IMR-90 (cell line): ENCODE results near the gene DLG5. TPM values are rescaled to one million over a fixed set of nuclear protein-coding genes. Genes with fewer than 3 reads are reported as not detected.

Source experiments
- ATAC-seq: fragments of 200-7000 bp; cut with Tn5 transposase; 2 replicates; pipeline ENCODE4 v1.9.1; 2020; ENCODE audit warnings: low read depth, mild to moderate bottlenecking, moderate library complexity
- BruUV-seq: library from RNA; stranded (reverse); fragments of 400-500 nt; replicated peaks from 2 replicates; lab custom pipeline; 2021; lab: Mats Ljungman, UMichigan
- CTCF ChIA-PET: fragments of 300-600 bp; formaldehyde crosslinking; extraction: SDS; loops from one replicate; lab custom pipeline; 2021; ENCODE audit warnings: antibody characterized with exemption; lab: Yijun Ruan, JAX
- POLR2A ChIA-PET: fragments of 300-600 bp; sonication (Branson Sonifier 250); formaldehyde crosslinking; loops from one replicate; lab custom pipeline; 2022; ENCODE audit warnings: antibody characterized with exemption; ENCODE audit not compliant: unreplicated experiment; lab: Charles Lee
- DNase-seq: peaks from one replicate; pipeline ENCODE4 v3.0.0; 2013
- H2AFZ ChIP-seq: replicated peaks from 2 replicates; pipeline ENCODE3; 2013; ENCODE audit warnings: low read length, mild to moderate bottlenecking; ENCODE audit not compliant: poor library complexity
- H2AK5ac ChIP-seq: 2 replicates; pipeline ENCODE4 v1.6.1; 2013; ENCODE audit warnings: low read depth, low read length, inconsistent platforms
- H2AK9ac ChIP-seq: replicated peaks from 2 replicates; pipeline ENCODE3; 2013; ENCODE audit warnings: mild to moderate bottlenecking, low read depth, low read length, moderate library complexity; ENCODE audit not compliant: poor library complexity
- H2BK120ac ChIP-seq: 2 replicates; pipeline ENCODE4 v1.6.1; 2013; ENCODE audit warnings: low read depth, low read length, inconsistent platforms
- H2BK15ac ChIP-seq: 3 replicates; pipeline ENCODE4 v1.6.1; 2013; ENCODE audit warnings: low read depth, low read length, inconsistent platforms
- H2BK20ac ChIP-seq: 2 replicates; pipeline ENCODE4 v1.6.1; 2013; ENCODE audit warnings: low read depth, mild to moderate bottlenecking, inconsistent platforms, low read length, moderate library complexity
- H2BK5ac ChIP-seq: 2 replicates; pipeline ENCODE4 v1.6.1; 2013; ENCODE audit warnings: mild to moderate bottlenecking, low read depth, low read length, inconsistent platforms; ENCODE audit not compliant: poor library complexity, severe bottlenecking
- H3K14ac ChIP-seq: replicated peaks from 2 replicates; pipeline ENCODE4 v1.6.1; 2013; ENCODE audit warnings: low read depth, low read length, inconsistent platforms
- H3K18ac ChIP-seq: 2 replicates; pipeline ENCODE4 v1.6.1; 2013; ENCODE audit warnings: low read depth, low read length, control low read depth
- H3K23ac ChIP-seq: 2 replicates; pipeline ENCODE4 v1.6.1; 2013; ENCODE audit warnings: low read depth, low read length, inconsistent platforms
- H3K27ac ChIP-seq: 2 replicates; pipeline ENCODE4 v1.5.1; 2013; ENCODE audit warnings: mild to moderate bottlenecking, control low read depth, low read length; ENCODE audit not compliant: insufficient read depth
- H3K27me3 ChIP-seq: 2 replicates; pipeline ENCODE4 v1.6.1; 2013; ENCODE audit warnings: low read length; ENCODE audit not compliant: control insufficient read depth, insufficient read depth
- H3K36me3 ChIP-seq: 2 replicates; pipeline ENCODE4 v1.6.1; 2013; ENCODE audit warnings: low read length, mixed read lengths; ENCODE audit not compliant: control insufficient read depth, insufficient read depth
- H3K4ac ChIP-seq: 2 replicates; pipeline ENCODE4 v1.6.1; 2013; ENCODE audit warnings: low read depth, low read length, inconsistent platforms
- H3K4me1 ChIP-seq: 2 replicates; pipeline ENCODE4 v1.6.1; 2013; ENCODE audit warnings: low read length, mixed read lengths; ENCODE audit not compliant: control insufficient read depth, insufficient read depth
- H3K4me2 ChIP-seq: 2 replicates; pipeline ENCODE4 v1.6.1; 2013; ENCODE audit warnings: low read depth, mild to moderate bottlenecking, control low read depth, low read length, moderate library complexity
- H3K4me3 ChIP-seq: 2 replicates; pipeline ENCODE4 v1.5.1; 2013; ENCODE audit warnings: low read depth, mild to moderate bottlenecking, control low read depth, low read length, moderate library complexity; ENCODE audit not compliant: insufficient read depth
- H3K56ac ChIP-seq: 2 replicates; pipeline ENCODE4 v1.6.1; 2013; ENCODE audit warnings: low read length, inconsistent platforms; ENCODE audit not compliant: insufficient read depth; ENCODE audit errors: extremely low read depth
- H3K79me1 ChIP-seq, 2 experiments: 2 replicates each; pipeline ENCODE4 v1.6.1; 2013; ENCODE audit warnings: low read length in 2 of 2, inconsistent platforms in 1 of 2, low read depth in 1 of 2
- H3K9ac ChIP-seq: 2 replicates; pipeline ENCODE4 v1.6.1; 2013; ENCODE audit warnings: low read depth, low read length, control low read depth
- H3K9me1 ChIP-seq: 2 replicates; pipeline ENCODE4 v1.6.1; 2013; ENCODE audit warnings: low read length, inconsistent platforms; ENCODE audit not compliant: insufficient read depth
- H3K9me3 ChIP-seq: 2 replicates; pipeline ENCODE4 v1.6.1; 2013; ENCODE audit warnings: low read length; ENCODE audit not compliant: control insufficient read depth, insufficient read depth
- H4K20me1 ChIP-seq: 2 replicates; pipeline ENCODE4 v1.6.1; 2013; ENCODE audit warnings: low read length, inconsistent platforms; ENCODE audit not compliant: insufficient read depth
- H4K5ac ChIP-seq: 2 replicates; pipeline ENCODE4 v1.6.1; 2013; ENCODE audit warnings: mild to moderate bottlenecking, low read depth, low read length, control low read depth
- H4K8ac ChIP-seq, 2 experiments: 2 replicates each; pipeline ENCODE4 v1.6.1; 2013; ENCODE audit warnings: low read depth in 2 of 2, low read length in 2 of 2, control low read depth in 1 of 2, inconsistent platforms in 1 of 2
- H4K91ac ChIP-seq: 2 replicates; pipeline ENCODE4 v1.6.1; 2013; ENCODE audit warnings: low read depth, low read length, inconsistent platforms; ENCODE audit not compliant: insufficient read depth
- BHLHE40 ChIP-seq: fragments of 150-350 bp; IDR thresholded peaks from 2 replicates; pipeline ENCODE4 v1.6.1; 2016; ENCODE audit warnings: mild to moderate bottlenecking, low read depth, low read length
- CEBPB ChIP-seq: IDR thresholded peaks from 2 replicates; pipeline ENCODE4 v1.6.1; 2012; ENCODE audit warnings: low read depth, low read length, improper control_type of control experiment
- CHD1 ChIP-seq: IDR thresholded peaks from 2 replicates; pipeline ENCODE4 v1.6.1; 2012; ENCODE audit warnings: low read depth, low read length, improper control_type of control experiment
- FOS ChIP-seq: fragments of 150-350 bp; IDR thresholded peaks from 2 replicates; pipeline ENCODE4 v1.6.1; 2016; ENCODE audit warnings: low read depth, low read length
- MAFK ChIP-seq: IDR thresholded peaks from 2 replicates; pipeline ENCODE4 v1.6.1; 2012; ENCODE audit warnings: low read depth, low read length, improper control_type of control experiment
- MAZ ChIP-seq: IDR thresholded peaks from 2 replicates; pipeline ENCODE4 v1.6.1; 2012; ENCODE audit warnings: low read depth, mild to moderate bottlenecking, low read length, improper control_type of control experiment, moderate library complexity, borderline replicate concordance
- MXI1 ChIP-seq: IDR thresholded peaks from 2 replicates; pipeline ENCODE4 v1.6.1; 2012; ENCODE audit warnings: low read depth, mild to moderate bottlenecking, low read length, moderate library complexity, borderline replicate concordance
- NFE2L2 ChIP-seq: fragments of 150-350 bp; IDR thresholded peaks from 2 replicates; pipeline ENCODE4 v1.6.1; 2016; ENCODE audit warnings: low read depth, mild to moderate bottlenecking, low read length
- POLR2A ChIP-seq: IDR thresholded peaks from 2 replicates; pipeline ENCODE4 v1.6.1; 2012; ENCODE audit warnings: mild to moderate bottlenecking, low read depth, low read length
- RAD21 ChIP-seq: IDR thresholded peaks from 2 replicates; pipeline ENCODE4 v1.6.1; 2012; ENCODE audit warnings: low read length, improper control_type of control experiment
- RCOR1 ChIP-seq: IDR thresholded peaks from 2 replicates; pipeline ENCODE4 v1.6.1; 2012; ENCODE audit warnings: mild to moderate bottlenecking, low read length, improper control_type of control experiment; ENCODE audit not compliant: insufficient replicate concordance
- RFX5 ChIP-seq: IDR thresholded peaks from 2 replicates; pipeline ENCODE4 v1.8.0; 2012; ENCODE audit warnings: low read depth, mild to moderate bottlenecking, low read length, moderate library complexity
- SMC3 ChIP-seq: fragments of 150-350 bp; IDR thresholded peaks from 2 replicates; pipeline ENCODE4 v1.6.1; 2016; ENCODE audit warnings: low read depth, mild to moderate bottlenecking, antibody characterized with exemption, low read length, moderate library complexity
- WGBS, 2 experiments: methylation state at CpG; one replicate each; pipeline versions ENCODE4 v1.1.5 to v1.1.7; 2013; ENCODE audit warnings: missing lambda C conversion rate in 2 of 2; ENCODE audit not compliant: insufficient read length in 1 of 2; ENCODE audit errors: extremely low coverage in 2 of 2; 5-methylcytosine and 5-hydroxymethylcytosine counted together
- dilution Hi-C: fragments of 300-500 bp; cut with HindIII; formaldehyde crosslinking; loops from one replicate; pipeline ENCODE4 v1.14.3; 2018; ENCODE audit warnings: low sequenced_read_pairs; ENCODE audit not compliant: unreplicated experiment
- in situ Hi-C: fragments of 300-500 bp; cut with MboI; formaldehyde crosslinking; loops from 3 replicates; pipeline ENCODE4 v1.14.3; 2019; ENCODE audit warnings: low sequenced_read_pairs, inconsistent platforms, mixed read lengths
- intact Hi-C: fragments of 100-400 bp; cut with micrococcal nuclease; formaldehyde crosslinking; loops from 2 replicates; pipeline ENCODE4 v1.10.0; 2022
- polyA plus RNA-seq, 3 experiments: library from polyadenylated mRNA; depleted of rRNA; stranded (reverse); fragments of >200 nt; gene quantifications; 2 replicates each; pipeline ENCODE4 v1.2.3, GENCODE V29; 2012; ENCODE audit warnings: low replicate concordance in 1 of 3
- total RNA-seq: library from RNA; depleted of rRNA; stranded (reverse); fragments of >200 nt; gene quantifications from 2 replicates; pipeline ENCODE4 v1.2.3, GENCODE V29; 2012
- TF ChIP-seq, protein P1 (sequence below): fragments of 150-350 bp; IDR thresholded peaks from 2 replicates; pipeline ENCODE4 v1.6.1; 2017; ENCODE audit warnings: mild to moderate bottlenecking, antibody characterized with exemption, low read length, low read depth
- TF ChIP-seq, protein P2 (sequence below): conservative IDR thresholded peaks from 2 replicates; pipeline ENCODE4 v1.5.1; 2012; ENCODE audit warnings: mild to moderate bottlenecking, low read depth, low read length, improper control_type of control experiment
- TF ChIP-seq, protein P3 (sequence below): fragments of 150-350 bp; IDR thresholded peaks from 2 replicates; pipeline ENCODE4 v1.6.1; 2016; ENCODE audit warnings: low read depth, mild to moderate bottlenecking, low read length, moderate library complexity, borderline replicate concordance

DLG5 gene
- total and polyA plus RNA-seq, 2 of the 4 experiments (the other 2 are of a cell fraction): 12.7 to 28.7 TPM

DNA sequence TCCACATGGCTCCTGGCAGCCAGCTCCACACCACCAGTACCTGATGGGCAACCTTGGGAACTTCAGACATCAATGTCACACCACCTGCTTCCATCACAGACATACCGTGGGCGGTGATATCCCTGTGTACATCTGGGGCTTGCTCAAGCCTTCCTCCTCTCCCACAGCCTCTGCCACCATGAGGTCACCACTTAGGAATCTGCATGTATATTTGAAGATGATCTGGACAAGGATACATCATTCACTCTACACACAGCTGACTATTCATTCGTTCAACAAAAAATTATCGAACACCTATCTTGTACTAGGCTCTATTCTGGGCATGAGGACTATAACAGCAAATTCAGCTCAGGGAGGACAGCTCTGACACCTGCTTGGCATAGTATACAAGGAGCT, 6.8 kb downstream of the DLG5 start:
- peaks cover 83% of the 10 kb centered on the region for H4K20me1 ChIP-seq
- 33% methylated on average over 2 of the region's 4 CpGs; no CpG with 5 or more reads in 1 of the 2 experiments for WGBS, 2 experiments
- POLR2A ChIA-PET: no interaction called here

More for the DNA sequence above, 6.8 kb downstream of the DLG5 start:
- TF ChIP-seq RFX5: no peak
- no peak for TF ChIP-seq NFE2L2
- TF ChIP-seq CHD1: no peak
- TF ChIP-seq, protein P1, sequence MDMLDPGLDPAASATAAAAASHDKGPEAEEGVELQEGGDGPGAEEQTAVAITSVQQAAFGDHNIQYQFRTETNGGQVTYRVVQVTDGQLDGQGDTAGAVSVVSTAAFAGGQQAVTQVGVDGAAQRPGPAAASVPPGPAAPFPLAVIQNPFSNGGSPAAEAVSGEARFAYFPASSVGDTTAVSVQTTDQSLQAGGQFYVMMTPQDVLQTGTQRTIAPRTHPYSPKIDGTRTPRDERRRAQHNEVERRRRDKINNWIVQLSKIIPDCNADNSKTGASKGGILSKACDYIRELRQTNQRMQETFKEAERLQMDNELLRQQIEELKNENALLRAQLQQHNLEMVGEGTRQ: no peak
- no peak for TF ChIP-seq SMC3
- no peak for TF ChIP-seq MAFK
- TF ChIP-seq, protein P2, sequence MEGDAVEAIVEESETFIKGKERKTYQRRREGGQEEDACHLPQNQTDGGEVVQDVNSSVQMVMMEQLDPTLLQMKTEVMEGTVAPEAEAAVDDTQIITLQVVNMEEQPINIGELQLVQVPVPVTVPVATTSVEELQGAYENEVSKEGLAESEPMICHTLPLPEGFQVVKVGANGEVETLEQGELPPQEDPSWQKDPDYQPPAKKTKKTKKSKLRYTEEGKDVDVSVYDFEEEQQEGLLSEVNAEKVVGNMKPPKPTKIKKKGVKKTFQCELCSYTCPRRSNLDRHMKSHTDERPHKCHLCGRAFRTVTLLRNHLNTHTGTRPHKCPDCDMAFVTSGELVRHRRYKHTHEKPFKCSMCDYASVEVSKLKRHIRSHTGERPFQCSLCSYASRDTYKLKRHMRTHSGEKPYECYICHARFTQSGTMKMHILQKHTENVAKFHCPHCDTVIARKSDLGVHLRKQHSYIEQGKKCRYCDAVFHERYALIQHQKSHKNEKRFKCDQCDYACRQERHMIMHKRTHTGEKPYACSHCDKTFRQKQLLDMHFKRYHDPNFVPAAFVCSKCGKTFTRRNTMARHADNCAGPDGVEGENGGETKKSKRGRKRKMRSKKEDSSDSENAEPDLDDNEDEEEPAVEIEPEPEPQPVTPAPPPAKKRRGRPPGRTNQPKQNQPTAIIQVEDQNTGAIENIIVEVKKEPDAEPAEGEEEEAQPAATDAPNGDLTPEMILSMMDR: no peak
- TF ChIP-seq MAZ: no peak
- peak; percentile 47; the same call in 1 of the 2 replicates for TF ChIP-seq BHLHE40
- no peak for TF ChIP-seq MXI1
- TF ChIP-seq RCOR1: no peak
- peak; percentile 87 for TF ChIP-seq CEBPB
- TF ChIP-seq FOS: peak; percentile 38; the same call in 1 of the 2 replicates
- TF ChIP-seq RAD21: no peak
- TF ChIP-seq, protein P3, sequence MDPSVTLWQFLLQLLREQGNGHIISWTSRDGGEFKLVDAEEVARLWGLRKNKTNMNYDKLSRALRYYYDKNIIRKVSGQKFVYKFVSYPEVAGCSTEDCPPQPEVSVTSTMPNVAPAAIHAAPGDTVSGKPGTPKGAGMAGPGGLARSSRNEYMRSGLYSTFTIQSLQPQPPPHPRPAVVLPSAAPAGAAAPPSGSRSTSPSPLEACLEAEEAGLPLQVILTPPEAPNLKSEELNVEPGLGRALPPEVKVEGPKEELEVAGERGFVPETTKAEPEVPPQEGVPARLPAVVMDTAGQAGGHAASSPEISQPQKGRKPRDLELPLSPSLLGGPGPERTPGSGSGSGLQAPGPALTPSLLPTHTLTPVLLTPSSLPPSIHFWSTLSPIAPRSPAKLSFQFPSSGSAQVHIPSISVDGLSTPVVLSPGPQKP: no peak
- TF ChIP-seq POLR2A: no peak
- no peak overlapping the region for H3K4me3 ChIP-seq
- H3K9ac ChIP-seq: no peak overlapping the region
- no peak overlapping the region for H4K8ac ChIP-seq
- H3K4me2 ChIP-seq: no peak overlapping the region; the same call in 1 of the 2 replicates
- H3K23ac ChIP-seq: 0 out of 2 replicates have a peak overlapping the region, but pooled peaks have one; percentile 44
- H4K91ac ChIP-seq: no peak overlapping the region
- peaks cover 43% of the 10 kb centered on the region for H3K9me1 ChIP-seq
- H2AK5ac ChIP-seq: peak overlapping the region; percentile 71
- no peak overlapping the region for H3K14ac ChIP-seq
- H3K79me1 ChIP-seq: peaks cover 34 to 94% of the 10 kb centered on the region in 2 experiments
- no peak overlapping the region for H2BK15ac ChIP-seq
- no peak overlapping the region for H2AK9ac ChIP-seq
- no peak overlapping the region for H2AFZ ChIP-seq
- 0 out of 2 replicates have a peak overlapping the region, but pooled peaks have one; percentile 11 for H3K4ac ChIP-seq
- no peaks in the 10 kb centered on the region for H3K36me3 ChIP-seq
- intact Hi-C loops: loop anchor here (10.0 kb wide), 1 partner anchor 105 kb away; the partner anchor contains the start of gene POLR3A
- no peak overlapping the region for H3K27ac ChIP-seq
- no peaks in the 10 kb centered on the region for H3K27me3 ChIP-seq
- in situ Hi-C loops: no loop called here
- DNase-seq (peak; percentile 90), ATAC-seq (peak; percentile 94)
- 0 out of 2 replicates have a peak overlapping the region, but pooled peaks have one; percentile 37 for H2BK120ac ChIP-seq
- H2BK20ac ChIP-seq: peak overlapping the region; percentile 28; the same call in 1 of the 2 replicates
- peaks cover 20% of the 10 kb centered on the region for H3K4me1 ChIP-seq
- no peak overlapping the region for H3K56ac ChIP-seq
- no peak overlapping the region for H4K5ac ChIP-seq
- dilution Hi-C loops: no loop called here
- BruUV-seq: no TSS peak
- H3K9me3 ChIP-seq: no peaks in the 10 kb centered on the region
- H2BK5ac ChIP-seq: peak overlapping the region; percentile 4
- CTCF ChIA-PET: interaction anchor here (0.8 to 0.9 kb wide), 2 partner anchors 9 to 64 kb away, joined by 4 to 6 read pairs; no protein-coding TSS in a partner anchor
- H3K18ac ChIP-seq: no peak overlapping the region
